Thyroid gland (tissue), 4 donors: ENCODE measurements around the gene SNRK.

Source experiments
- CTCF ChIP-seq, 6 experiments: fragments of 200-600 bp in 3 of 6; fragments of 450-650 bp in 3 of 6; sonication (generic) in 3 of 6; IDR thresholded peaks; one replicate each; pipeline ENCODE4 v1.5.1; 2016 to 2019; ENCODE audit warnings: antibody characterized with exemption in 6 of 6, mild to moderate bottlenecking in 2 of 6, inconsistent platforms in 1 of 6, moderate library complexity in 1 of 6
- POLR2A ChIP-seq, 2 donors: fragments of 450-650 bp; IDR thresholded peaks; one replicate each; pipeline ENCODE4 v1.6.1; 2017; ENCODE audit warnings: antibody characterized with exemption in 2 of 2, mild to moderate bottlenecking in 2 of 2, moderate library complexity in 1 of 2

GRCh38 chr3:43372809-43373559 is 86.6 kb downstream of the SNRK start:
- TF ChIP-seq POLR2A (IDR thresholded peaks at IDR 0.05) (no peak), CTCF (IDR thresholded peaks at IDR 0.05) (no peak)
